Suprapubic skin (tissue), 4 donors: ENCODE results near the gene BARX1.

Source experiments
- CTCF ChIP-seq, 2 donors: fragments of 200-600 bp in 1 of 2; fragments of 450-650 bp in 1 of 2; sonication (generic) in 1 of 2; IDR thresholded peaks; one replicate each; pipeline ENCODE4 v1.5.1; 2016 to 2019; ENCODE audit warnings: antibody characterized with exemption in 2 of 2, mild to moderate bottlenecking in 1 of 2, moderate library complexity in 1 of 2
- EP300 ChIP-seq: sonication (generic); formaldehyde crosslinking; IDR thresholded peaks from one replicate; pipeline ENCODE4 v1.6.1; 2017; ENCODE audit warnings: antibody characterized with exemption
- POLR2A ChIP-seq, 2 donors: fragments of 450-650 bp; IDR thresholded peaks; one replicate each; pipeline ENCODE4 v1.6.1; 2017; ENCODE audit warnings: antibody characterized with exemption in 2 of 2, mild to moderate bottlenecking in 2 of 2, moderate library complexity in 2 of 2
- POLR2AphosphoS5 ChIP-seq, 3 donors: sonication (generic); formaldehyde crosslinking; IDR thresholded peaks; one replicate each; pipeline ENCODE4 v1.6.1; 2017; ENCODE audit warnings: antibody characterized with exemption in 3 of 3

GRCh38 chr9:93990448-93990847, 35.3 kb upstream of the BARX1 start:
- TF ChIP-seq CTCF (IDR thresholded peaks at IDR 0.05) (no peak), POLR2AphosphoS5 (IDR thresholded peaks at IDR 0.05) (no peak), EP300 (no peak), POLR2A (IDR thresholded peaks at IDR 0.05) (no peak)
